Hippocampal formation (tissue), 2 donors: Measurements from ENCODE around the gene TTLL1.
"Not testable (repeated sequence)": the region's sequence is repeated elsewhere in the genome, so short reads cannot be mapped to it uniquely, and the experiment has no call there.

Experiments used
- DNase-seq, 2 donors: peaks; one replicate each; lab custom pipeline; 2025; lab: John Stamatoyannopoulos, UW

TTLL1 gene

GRCh38 chr22:43013355-43014315 lies 75.6 kb downstream of the TTLL1 start:
- DNase-seq, result no peak

- no peak for DNase-seq
Measured at GRCh38 chr22:43012390-43012789, 76.8 kb downstream of the TTLL1 start.

GRCh38 chr22:43011079-43011478 lies 78.1 kb downstream of the TTLL1 start:
- DNase-seq, result no peak

- no peak for DNase-seq
Measured at GRCh38 chr22:43009444-43009843, 79.7 kb downstream of the TTLL1 start.

- no peak for DNase-seq
Measured at GRCh38 chr22:43008921-43009320, 80.3 kb downstream of the TTLL1 start.

GRCh38 chr22:43008509-43008908 lies 80.7 kb downstream of the TTLL1 start:
- DNase-seq, result no peak

GRCh38 chr22:43007519-43008102 lies 81.6 kb downstream of the TTLL1 start:
- no peak for DNase-seq

GRCh38 chr22:43006753-43007152 lies 82.4 kb downstream of the TTLL1 start:
- DNase-seq, result no peak

GRCh38 chr22:43006016-43006505 lies 83.1 kb downstream of the TTLL1 start:
- DNase-seq, result no peak

GRCh38 chr22:43005106-43005505 lies 84.1 kb downstream of the TTLL1 start:
- DNase-seq, result no peak

GRCh38 chr22:43004362-43005035 lies 84.7 kb downstream of the TTLL1 start:
- DNase-seq, result no peak

GRCh38 chr22:43002202-43002586 lies 87.0 kb downstream of the TTLL1 start:
- no peak for DNase-seq

- peak; percentile 45 to 46 for DNase-seq
Measured at GRCh38 chr22:43001271-43002201, 87.7 kb downstream of the TTLL1 start.

GRCh38 chr22:43000441-43001175 lies 88.6 kb downstream of the TTLL1 start:
- no peak for DNase-seq

- DNase-seq, result no peak
Measured at GRCh38 chr22:42997582-42998090, 91.6 kb downstream of the TTLL1 start.

GRCh38 chr22:42996646-42997365 lies 92.4 kb downstream of the TTLL1 start:
- no peak for DNase-seq

GRCh38 chr22:42995654-42996053 lies 93.5 kb downstream of the TTLL1 start:
- not testable (repeated sequence) for DNase-seq

GRCh38 chr22:42994917-42995562 lies 94.2 kb downstream of the TTLL1 start:
- peak in 1 of 2 donors; percentile 38 for DNase-seq

- DNase-seq, result no peak
Measured at GRCh38 chr22:42994276-42994916, 94.8 kb downstream of the TTLL1 start.
